Ishikawa (cell line): Measurements from ENCODE around the gene PLPP2.

Source experiments
- CEBPB ChIP-seq: IDR thresholded peaks from 2 replicates; pipeline ENCODE4 v1.6.1; 2012
- CREB1 ChIP-seq: IDR thresholded peaks from 2 replicates; pipeline ENCODE4 v1.6.1; 2012; ENCODE audit warnings: low read depth
- EGR1 ChIP-seq: IDR thresholded peaks from 2 replicates; pipeline ENCODE4 v1.6.1; 2012
- EP300 ChIP-seq: IDR thresholded peaks from 2 replicates; pipeline ENCODE4 v1.6.1; 2012; ENCODE audit warnings: borderline replicate concordance
- FOXM1 ChIP-seq: IDR thresholded peaks from 2 replicates; pipeline ENCODE4 v1.6.1; 2012; ENCODE audit warnings: low read depth, borderline replicate concordance
- NFIC ChIP-seq: IDR thresholded peaks from 2 replicates; pipeline ENCODE4 v1.6.1; 2012
- RAD21 ChIP-seq: IDR thresholded peaks from 2 replicates; pipeline ENCODE4 v1.6.1; 2012; ENCODE audit warnings: low read depth
- TAF1 ChIP-seq: IDR thresholded peaks from 2 replicates; pipeline ENCODE4 v1.6.1; 2012; ENCODE audit warnings: low read depth, mild to moderate bottlenecking
- TCF12 ChIP-seq: IDR thresholded peaks from 2 replicates; pipeline ENCODE4 v1.6.1; 2012; ENCODE audit warnings: low read depth
- TEAD4 ChIP-seq: IDR thresholded peaks from 2 replicates; pipeline ENCODE4 v1.6.1; 2012
- YY1 ChIP-seq: IDR thresholded peaks from 2 replicates; pipeline ENCODE4 v1.6.1; 2012; ENCODE audit warnings: low read depth
- ZBTB7A ChIP-seq: IDR thresholded peaks from 2 replicates; pipeline ENCODE4 v1.6.1; 2012; ENCODE audit warnings: low read depth
- TF ChIP-seq, protein P1 (sequence below): IDR thresholded peaks from 2 replicates; pipeline ENCODE4 v1.6.1; 2012
- TF ChIP-seq, protein P2 (sequence below): IDR thresholded peaks from 2 replicates; pipeline ENCODE4 v1.6.1; 2012
- TF ChIP-seq, protein P3 (sequence below): IDR thresholded peaks from 2 replicates; pipeline ENCODE4 v1.6.1; 2012; ENCODE audit warnings: low read depth, mild to moderate bottlenecking

PLPP2 gene

DNA sequence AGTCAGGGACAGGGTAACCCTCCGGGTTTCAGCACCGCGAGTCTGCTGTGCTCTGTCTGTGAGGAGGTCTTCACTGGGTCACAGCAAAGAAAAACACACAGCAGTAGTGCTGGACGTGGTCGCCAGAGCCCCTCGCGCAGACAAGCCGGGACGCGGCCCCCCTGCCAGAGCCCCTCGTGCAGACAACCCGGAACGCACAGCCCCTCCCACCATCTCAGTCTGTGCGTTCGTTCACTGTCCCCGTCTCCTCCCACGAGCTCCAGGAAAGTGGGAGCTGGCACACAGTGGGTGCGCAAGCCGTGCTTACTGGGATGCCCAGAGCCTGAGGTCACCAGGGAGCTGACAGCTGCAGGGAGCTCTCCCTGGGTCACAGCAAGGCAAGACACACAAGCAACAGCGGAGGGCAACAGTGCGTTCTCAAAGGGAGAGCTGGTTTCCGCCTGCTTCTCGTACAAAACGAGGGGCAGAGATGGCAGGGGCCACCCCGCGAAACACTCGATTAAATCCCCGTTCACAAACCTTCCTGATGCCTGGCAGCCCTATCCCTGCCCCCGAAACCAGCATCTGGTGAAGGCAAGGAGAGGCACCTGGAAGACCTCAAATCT is 3.2 kb upstream of the PLPP2 start:
- TF ChIP-seq FOXM1: no peak
- no peak for TF ChIP-seq CEBPB
- TF ChIP-seq, protein P1, sequence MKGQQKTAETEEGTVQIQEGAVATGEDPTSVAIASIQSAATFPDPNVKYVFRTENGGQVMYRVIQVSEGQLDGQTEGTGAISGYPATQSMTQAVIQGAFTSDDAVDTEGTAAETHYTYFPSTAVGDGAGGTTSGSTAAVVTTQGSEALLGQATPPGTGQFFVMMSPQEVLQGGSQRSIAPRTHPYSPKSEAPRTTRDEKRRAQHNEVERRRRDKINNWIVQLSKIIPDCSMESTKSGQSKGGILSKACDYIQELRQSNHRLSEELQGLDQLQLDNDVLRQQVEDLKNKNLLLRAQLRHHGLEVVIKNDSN: no peak
- no peak for TF ChIP-seq NFIC
- TF ChIP-seq, protein P2, sequence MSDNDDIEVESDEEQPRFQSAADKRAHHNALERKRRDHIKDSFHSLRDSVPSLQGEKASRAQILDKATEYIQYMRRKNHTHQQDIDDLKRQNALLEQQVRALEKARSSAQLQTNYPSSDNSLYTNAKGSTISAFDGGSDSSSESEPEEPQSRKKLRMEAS: no peak
- TF ChIP-seq RAD21: no peak
- no peak for TF ChIP-seq YY1
- no peak for TF ChIP-seq TEAD4
- TF ChIP-seq, protein P3, sequence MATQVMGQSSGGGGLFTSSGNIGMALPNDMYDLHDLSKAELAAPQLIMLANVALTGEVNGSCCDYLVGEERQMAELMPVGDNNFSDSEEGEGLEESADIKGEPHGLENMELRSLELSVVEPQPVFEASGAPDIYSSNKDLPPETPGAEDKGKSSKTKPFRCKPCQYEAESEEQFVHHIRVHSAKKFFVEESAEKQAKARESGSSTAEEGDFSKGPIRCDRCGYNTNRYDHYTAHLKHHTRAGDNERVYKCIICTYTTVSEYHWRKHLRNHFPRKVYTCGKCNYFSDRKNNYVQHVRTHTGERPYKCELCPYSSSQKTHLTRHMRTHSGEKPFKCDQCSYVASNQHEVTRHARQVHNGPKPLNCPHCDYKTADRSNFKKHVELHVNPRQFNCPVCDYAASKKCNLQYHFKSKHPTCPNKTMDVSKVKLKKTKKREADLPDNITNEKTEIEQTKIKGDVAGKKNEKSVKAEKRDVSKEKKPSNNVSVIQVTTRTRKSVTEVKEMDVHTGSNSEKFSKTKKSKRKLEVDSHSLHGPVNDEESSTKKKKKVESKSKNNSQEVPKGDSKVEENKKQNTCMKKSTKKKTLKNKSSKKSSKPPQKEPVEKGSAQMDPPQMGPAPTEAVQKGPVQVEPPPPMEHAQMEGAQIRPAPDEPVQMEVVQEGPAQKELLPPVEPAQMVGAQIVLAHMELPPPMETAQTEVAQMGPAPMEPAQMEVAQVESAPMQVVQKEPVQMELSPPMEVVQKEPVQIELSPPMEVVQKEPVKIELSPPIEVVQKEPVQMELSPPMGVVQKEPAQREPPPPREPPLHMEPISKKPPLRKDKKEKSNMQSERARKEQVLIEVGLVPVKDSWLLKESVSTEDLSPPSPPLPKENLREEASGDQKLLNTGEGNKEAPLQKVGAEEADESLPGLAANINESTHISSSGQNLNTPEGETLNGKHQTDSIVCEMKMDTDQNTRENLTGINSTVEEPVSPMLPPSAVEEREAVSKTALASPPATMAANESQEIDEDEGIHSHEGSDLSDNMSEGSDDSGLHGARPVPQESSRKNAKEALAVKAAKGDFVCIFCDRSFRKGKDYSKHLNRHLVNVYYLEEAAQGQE: no peak
- no peak for TF ChIP-seq TAF1
- TF ChIP-seq EGR1: no peak
- TF ChIP-seq TCF12: no peak
- TF ChIP-seq ZBTB7A: no peak
- TF ChIP-seq EP300: no peak
- no peak for TF ChIP-seq CREB1

DNA sequence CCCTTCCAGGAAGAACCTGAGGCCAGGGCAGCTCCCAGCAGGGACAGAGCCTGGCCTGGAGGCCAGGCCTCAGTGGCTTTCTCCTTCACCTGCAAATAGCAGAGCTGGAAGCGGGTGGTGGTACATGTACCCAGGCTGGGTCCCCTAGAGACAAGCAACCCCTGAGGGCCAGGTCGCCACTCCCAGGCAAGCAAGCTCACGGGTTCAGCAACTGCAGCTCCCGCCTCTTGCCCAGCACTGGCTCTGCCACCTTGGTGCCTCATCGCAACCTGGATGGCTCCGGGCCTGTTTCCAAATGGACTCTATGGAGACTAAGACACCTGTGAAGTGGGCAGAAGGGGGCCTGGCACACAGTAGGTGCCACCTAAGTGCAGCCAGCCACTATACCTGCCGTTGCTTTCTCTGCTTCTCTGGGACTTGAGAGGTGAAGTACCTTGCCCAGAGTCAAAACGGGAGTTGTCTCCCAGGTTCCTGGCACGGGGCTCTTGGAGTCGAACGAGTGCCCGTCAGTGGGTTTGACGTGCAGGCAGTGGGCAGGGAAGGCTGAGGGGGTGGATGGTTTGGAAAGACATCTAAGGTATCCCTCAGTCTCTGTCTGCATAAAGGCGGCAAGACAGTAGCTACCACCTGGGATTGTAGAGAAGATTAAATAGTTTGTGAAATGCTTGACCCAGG is 2.4 kb upstream of the PLPP2 start:
- TF ChIP-seq FOXM1 (no peak), TEAD4 (no peak), NFIC (no peak), RAD21 (no peak), CEBPB (no peak), TAF1 (no peak), EGR1 (no peak), YY1 (no peak), CREB1 (no peak), EP300 (no peak), ZBTB7A (no peak), TCF12 (no peak)
- TF ChIP-seq, protein P3: no peak
- TF ChIP-seq, protein P1: no peak
- TF ChIP-seq, protein P2: no peak

DNA sequence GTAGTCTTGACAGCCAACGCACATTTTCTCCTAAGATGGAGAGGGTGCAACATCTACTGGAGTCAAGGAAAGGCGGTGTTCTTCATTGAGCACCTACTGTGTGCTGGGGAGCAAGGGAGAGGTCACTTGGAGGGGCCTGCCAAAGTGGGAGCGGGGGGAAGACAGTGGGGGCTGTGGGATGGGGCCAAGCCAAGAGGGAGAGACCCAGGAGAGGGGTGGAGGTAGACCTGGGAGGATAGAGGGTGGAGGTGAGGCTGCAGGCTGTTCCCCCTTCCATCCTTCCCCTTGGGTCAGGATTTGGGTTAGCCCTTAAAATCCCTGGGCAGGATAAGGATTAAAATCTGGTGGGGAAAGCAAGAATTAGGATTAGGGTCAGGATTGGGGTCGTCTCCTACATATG is 1.7 kb upstream of the PLPP2 start:
- no peak for TF ChIP-seq CEBPB
- TF ChIP-seq, protein P1: no peak
- TF ChIP-seq YY1: no peak
- TF ChIP-seq, protein P3: no peak
- TF ChIP-seq TAF1: no peak
- TF ChIP-seq, protein P2: no peak
- no peak for TF ChIP-seq ZBTB7A
- TF ChIP-seq RAD21: no peak
- no peak for TF ChIP-seq EGR1
- TF ChIP-seq FOXM1: no peak
- no peak for TF ChIP-seq CREB1
- TF ChIP-seq EP300: no peak
